ENCODE results near the gene UBTD1.
"Not testable (repeated sequence)": the region's sequence is repeated elsewhere in the genome, so short reads cannot be mapped to it uniquely, and the experiment has no call there.

UBTD1 gene

GRCh38 chr10:97547962-97548361 lies 49.2 kb downstream of the UBTD1 start:
- TF ChIP-seq CTCF (IDR thresholded peaks at IDR 0.05; ENCODE audit: low read depth, low read length), result no peak
- DNase-seq (ENCODE audit: extremely low read depth, low read depth), result no peak

- TF ChIP-seq CTCF (IDR thresholded peaks at IDR 0.05; ENCODE audit: low read depth, low read length), result no peak
- no peak for DNase-seq (ENCODE audit: extremely low read depth, low read depth)
Observed at GRCh38 chr10:97548828-97549455, 50.2 kb downstream of the UBTD1 start.

GRCh38 chr10:97549587-97550322 lies 51.0 kb downstream of the UBTD1 start:
- TF ChIP-seq CTCF (IDR thresholded peaks at IDR 0.05; ENCODE audit: low read depth, low read length), result no peak
- no peak for DNase-seq (ENCODE audit: extremely low read depth, low read depth)

GRCh38 chr10:97550336-97551149 lies 51.8 kb downstream of the UBTD1 start:
- TF ChIP-seq CTCF (IDR thresholded peaks at IDR 0.05; ENCODE audit: low read depth, low read length), result no peak
- DNase-seq (ENCODE audit: extremely low read depth, low read depth), result no peak

GRCh38 chr10:97551271-97551670 lies 52.5 kb downstream of the UBTD1 start:
- DNase-seq (ENCODE audit: extremely low read depth, low read depth), result no peak
- no peak for TF ChIP-seq CTCF (IDR thresholded peaks at IDR 0.05; ENCODE audit: low read depth, low read length)

- peak; percentile 96 for TF ChIP-seq CTCF (IDR thresholded peaks at IDR 0.05; ENCODE audit: low read depth, low read length)
- DNase-seq (ENCODE audit: extremely low read depth, low read depth), result no peak
Observed at GRCh38 chr10:97553575-97554031, 54.9 kb downstream of the UBTD1 start.

GRCh38 chr10:97554336-97554735 lies 55.6 kb downstream of the UBTD1 start:
- DNase-seq (ENCODE audit: extremely low read depth, low read depth), result not testable (repeated sequence)

- not testable (repeated sequence) for DNase-seq (ENCODE audit: extremely low read depth, low read depth)
Observed at GRCh38 chr10:97555541-97555940, 56.8 kb downstream of the UBTD1 start.

- DNase-seq (ENCODE audit: extremely low read depth, low read depth), result not testable (repeated sequence)
Observed at GRCh38 chr10:97560731-97561381, 62.1 kb downstream of the UBTD1 start.

GRCh38 chr10:97561386-97562077 lies 62.8 kb downstream of the UBTD1 start:
- DNase-seq (ENCODE audit: extremely low read depth, low read depth), result not testable (repeated sequence)

- DNase-seq (ENCODE audit: extremely low read depth, low read depth), result not testable (repeated sequence)
Observed at GRCh38 chr10:97562329-97562728, 63.6 kb downstream of the UBTD1 start.
